BJ (cell line): ENCODE data around the gene MEIS2. TPM values are rescaled to one million over a fixed set of nuclear protein-coding genes. Genes with fewer than 3 reads are reported as not detected.

Experiments
- CTCF ChIA-PET: fragments of 350-600 bp; formaldehyde crosslinking; extraction: SDS; loops from one replicate; lab custom pipeline; 2021; ENCODE audit warnings: antibody characterized with exemption, inconsistent platforms; lab: Yijun Ruan, JAX
- POLR2A ChIA-PET: fragments of 300-600 bp; sonication (Branson Sonifier 250); formaldehyde crosslinking; extraction: SDS; loops from one replicate; lab custom pipeline; 2021; ENCODE audit warnings: antibody characterized with exemption; lab: Charles Lee
- DNase-seq: peaks from one replicate; pipeline ENCODE4 v3.0.0-alpha.2; 2011; ENCODE audit warnings: low read depth
- H3K27me3 ChIP-seq: 2 replicates; pipeline ENCODE4 v1.6.0; 2011; ENCODE audit warnings: low read length; ENCODE audit not compliant: control insufficient read depth, insufficient read depth
- H3K36me3 ChIP-seq: 2 replicates; pipeline ENCODE4 v1.5.1; 2011; ENCODE audit warnings: low read length; ENCODE audit not compliant: control insufficient read depth, insufficient read depth
- H3K4me3 ChIP-seq: 2 replicates; pipeline ENCODE4 v1.5.1; 2011; ENCODE audit warnings: low read depth, mild to moderate bottlenecking, control low read depth, low read length
- polyA plus RNA-seq: library from polyadenylated mRNA; depleted of rRNA; stranded (reverse); fragments of >200 nt; gene quantifications from 2 replicates; pipeline ENCODE4 v1.2.3, GENCODE V29; 2011
- TF ChIP-seq, protein P1 (sequence below): IDR thresholded peaks from 2 replicates; pipeline ENCODE4 v1.5.1; 2011; ENCODE audit warnings: low read depth, mild to moderate bottlenecking, control low read depth, inconsistent platforms, low read length, moderate library complexity; ENCODE audit not compliant: insufficient read depth

The MEIS2 gene
- polyA plus RNA-seq, 1 experiment = 54.1 TPM

DNA sequence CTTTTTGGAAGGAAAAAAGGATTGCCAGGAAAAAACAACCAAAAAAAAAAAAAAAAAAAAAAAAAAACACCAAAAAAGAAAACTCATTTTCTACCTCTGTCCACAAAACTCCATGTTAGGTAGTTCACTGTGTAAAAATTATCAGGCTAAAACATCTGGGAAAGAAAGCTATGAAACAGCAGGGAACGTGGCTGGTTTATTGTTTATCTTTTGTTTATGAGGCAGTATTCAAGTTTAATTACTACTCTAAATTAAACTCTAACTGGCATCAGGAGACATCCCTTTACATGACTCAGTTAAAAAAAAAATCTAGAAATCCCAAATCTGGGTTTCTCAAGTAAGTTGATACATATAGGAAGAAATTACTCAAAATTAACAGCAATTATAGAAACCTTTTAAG, 21.8 kb downstream of the MEIS2 start:
- ChIA-PET POLR2A (no interaction called here), CTCF (no interaction called here)
- TF ChIP-seq, protein P1, sequence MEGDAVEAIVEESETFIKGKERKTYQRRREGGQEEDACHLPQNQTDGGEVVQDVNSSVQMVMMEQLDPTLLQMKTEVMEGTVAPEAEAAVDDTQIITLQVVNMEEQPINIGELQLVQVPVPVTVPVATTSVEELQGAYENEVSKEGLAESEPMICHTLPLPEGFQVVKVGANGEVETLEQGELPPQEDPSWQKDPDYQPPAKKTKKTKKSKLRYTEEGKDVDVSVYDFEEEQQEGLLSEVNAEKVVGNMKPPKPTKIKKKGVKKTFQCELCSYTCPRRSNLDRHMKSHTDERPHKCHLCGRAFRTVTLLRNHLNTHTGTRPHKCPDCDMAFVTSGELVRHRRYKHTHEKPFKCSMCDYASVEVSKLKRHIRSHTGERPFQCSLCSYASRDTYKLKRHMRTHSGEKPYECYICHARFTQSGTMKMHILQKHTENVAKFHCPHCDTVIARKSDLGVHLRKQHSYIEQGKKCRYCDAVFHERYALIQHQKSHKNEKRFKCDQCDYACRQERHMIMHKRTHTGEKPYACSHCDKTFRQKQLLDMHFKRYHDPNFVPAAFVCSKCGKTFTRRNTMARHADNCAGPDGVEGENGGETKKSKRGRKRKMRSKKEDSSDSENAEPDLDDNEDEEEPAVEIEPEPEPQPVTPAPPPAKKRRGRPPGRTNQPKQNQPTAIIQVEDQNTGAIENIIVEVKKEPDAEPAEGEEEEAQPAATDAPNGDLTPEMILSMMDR = no peak
- Histone ChIP-seq H3K27me3 (no peaks in the 10 kb centered on the region), H3K36me3 (peaks cover 3% of the 10 kb centered on the region), H3K4me3 (no peak overlapping the region)
- no peak for DNase-seq

GRCh38 chr15:37077623-37078351, 22.6 kb downstream of the MEIS2 start:
- TF ChIP-seq, protein P1 = no peak
- no peak overlapping the region for H3K4me3 ChIP-seq
- no peak for DNase-seq
- peaks cover 3% of the 10 kb centered on the region for H3K36me3 ChIP-seq
- ChIA-PET POLR2A (no interaction called here), CTCF (no interaction called here)
- H3K27me3 ChIP-seq = no peaks in the 10 kb centered on the region

DNA sequence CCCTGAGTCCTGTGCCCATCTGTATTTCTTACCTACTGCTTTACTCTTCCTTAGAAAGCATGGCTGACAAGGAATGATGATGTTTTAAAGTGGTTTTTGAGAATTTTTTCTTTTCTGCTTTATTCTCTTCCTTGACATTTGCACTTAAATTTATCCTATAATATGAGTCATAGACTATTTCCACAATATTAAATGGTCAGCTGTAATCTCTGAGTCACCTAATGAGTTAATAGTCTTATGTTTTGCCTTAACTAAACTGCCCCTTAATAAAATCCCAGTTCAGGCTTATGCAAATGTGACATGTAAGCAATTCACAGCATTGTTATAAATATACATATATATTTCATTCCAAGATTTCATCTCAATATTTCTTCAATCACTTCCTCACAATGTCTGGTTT, 23.8 kb downstream of the MEIS2 start:
- TF ChIP-seq, protein P1 = no peak
- Histone ChIP-seq H3K36me3 (peaks cover 3% of the 10 kb centered on the region), H3K4me3 (no peak overlapping the region), H3K27me3 (no peaks in the 10 kb centered on the region)
- DNase-seq = peak; percentile 15
- POLR2A ChIA-PET = no interaction called here
- CTCF ChIA-PET = no interaction called here

DNA sequence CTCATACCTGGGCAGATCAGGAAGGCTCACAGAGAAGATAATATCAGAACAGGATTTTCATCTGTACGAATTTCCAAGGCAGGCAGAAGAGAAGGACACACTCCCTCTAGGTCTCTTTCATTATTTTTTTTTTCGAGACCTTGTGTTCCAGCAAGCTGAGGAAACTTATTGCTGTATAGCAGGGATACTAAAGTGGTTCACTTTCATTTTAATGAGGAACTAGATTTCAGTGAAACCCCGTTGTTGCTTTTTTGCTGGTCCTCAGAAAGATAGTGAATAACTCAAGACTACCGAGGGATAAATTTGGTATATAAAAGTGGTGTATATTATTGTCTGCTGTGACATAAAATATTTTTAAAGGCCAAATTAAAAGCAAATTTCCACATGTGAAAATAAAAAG, 24.6 kb downstream of the MEIS2 start:
- TF ChIP-seq, protein P1 = no peak
- Histone ChIP-seq H3K4me3 (no peak overlapping the region), H3K27me3 (no peaks in the 10 kb centered on the region), H3K36me3 (peaks cover 3% of the 10 kb centered on the region)
- ChIA-PET POLR2A (interaction anchor here (0.7 kb wide), 1 partner anchor 18 kb away, joined by 3 read pairs; no protein-coding TSS in a partner anchor), CTCF (no interaction called here)
- DNase-seq = no peak

DNA sequence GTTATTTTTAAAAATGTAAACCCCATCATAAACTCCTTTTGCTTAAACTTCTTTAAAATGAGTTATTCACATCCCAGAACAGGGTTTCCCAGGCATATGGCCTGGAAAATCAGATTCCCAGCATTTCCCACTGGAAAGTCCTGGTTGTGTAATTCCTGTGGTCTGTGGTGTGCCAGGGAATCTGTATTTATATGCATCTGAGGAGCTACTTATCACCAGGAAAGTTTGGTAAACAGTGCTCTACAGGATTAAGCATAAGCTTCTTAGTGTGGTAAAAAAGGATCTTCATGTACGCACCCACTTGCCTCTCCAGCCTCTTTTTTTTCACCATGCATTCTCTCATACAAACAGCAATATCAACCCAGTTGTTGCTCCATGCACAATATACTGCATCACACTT, 28.2 kb downstream of the MEIS2 start:
- Histone ChIP-seq H3K27me3 (no peaks in the 10 kb centered on the region), H3K4me3 (no peak overlapping the region), H3K36me3 (peaks cover 6% of the 10 kb centered on the region)
- ChIA-PET POLR2A (no interaction called here), CTCF (interaction anchor here (3.6 kb wide), 1 partner anchor 12 kb away, joined by 11 read pairs; no protein-coding TSS in a partner anchor)
- DNase-seq = no peak
- TF ChIP-seq, protein P1 = no peak
